Gastrocnemius medialis (tissue), 4 donors: ENCODE results near the gene GPR173. TPM values are rescaled to one million over a fixed set of nuclear protein-coding genes. Genes with fewer than 3 reads are reported as not detected.

Experiments used
- ATAC-seq, 2 donors: fragments of 150-250 bp; one replicate each; pipeline ENCODE4 v1.9.1; 2016
- DNase-seq, 2 donors: peaks; one replicate each; pipeline ENCODE4 v3.0.0-alpha.2; 2019
- H3K27ac ChIP-seq, 4 donors: fragments of 200-600 bp; sonication (generic); 1 replicate in 1 of 4; 2 replicates in 3 of 4; pipeline ENCODE4 v1.5.1; 2016 to 2018; ENCODE audit warnings: mild to moderate bottlenecking in 2 of 4, moderate library complexity in 1 of 4
- H3K27me3 ChIP-seq, 3 donors: fragments of 200-600 bp; sonication (generic) in 2 of 3; 1 replicate in 1 of 3; 2 replicates in 2 of 3; pipeline versions ENCODE4 v1.5.1 to v1.6.0; 2016 to 2019; ENCODE audit warnings: mild to moderate bottlenecking in 1 of 3, moderate library complexity in 1 of 3
- H3K36me3 ChIP-seq, 2 donors: fragments of 200-600 bp; sonication (generic) in 1 of 2; one replicate each; pipeline ENCODE4 v1.5.1; 2017 to 2018
- H3K4me1 ChIP-seq, 2 donors: fragments of 200-600 bp; sonication (generic) in 1 of 2; one replicate each; pipeline ENCODE4 v1.5.1; 2016 to 2017; ENCODE audit warnings: mild to moderate bottlenecking in 2 of 2
- H3K4me3 ChIP-seq, 4 donors: fragments of 200-600 bp; sonication (generic) in 3 of 4; 1 replicate in 1 of 4; 2 replicates in 3 of 4; pipeline ENCODE4 v1.5.1; 2016 to 2019; ENCODE audit warnings: mild to moderate bottlenecking in 2 of 4
- H3K9me3 ChIP-seq, 3 donors: fragments of 200-600 bp; sonication (generic) in 2 of 3; 1 replicate in 1 of 3; 2 replicates in 2 of 3; pipeline ENCODE4 v1.5.1; 2016 to 2019
- CTCF ChIP-seq, 5 experiments: fragments of 450-650 bp in 3 of 5; fragments of 200-600 bp in 2 of 5; sonication (generic) in 2 of 5; IDR thresholded peaks in 4 of 5; conservative IDR thresholded peaks in 1 of 5; 1 replicate in 4 of 5; 2 replicates in 1 of 5; pipeline ENCODE4 v1.5.1; 2016 to 2019; ENCODE audit warnings: antibody characterized with exemption in 5 of 5, mild to moderate bottlenecking in 3 of 5, moderate library complexity in 3 of 5
- POLR2A ChIP-seq, 2 donors: fragments of 450-650 bp; IDR thresholded peaks; one replicate each; pipeline ENCODE4 v1.6.1; 2017; ENCODE audit warnings: antibody characterized with exemption in 2 of 2, mild to moderate bottlenecking in 2 of 2, moderate library complexity in 2 of 2
- in situ Hi-C, 4 donors: fragments of 200-750 bp; cut with MboI; loops; one replicate each; pipeline versions ENCODE4 v1.15.0 to v1.8.0; 2017; ENCODE audit warnings: low sequenced_read_pairs in 4 of 4
- intact Hi-C: fragments of 100-400 bp; cut with DNase I; formaldehyde crosslinking; loops from one replicate; pipeline ENCODE4 v1.15.1; 2023; ENCODE audit warnings: low total_unique reads
- total RNA-seq, 4 donors: library from RNA; depleted of rRNA; stranded (reverse); fragments of >200 nt; gene quantifications; one replicate each; pipeline versions ENCODE4 v1.1.0 to v1.2.3, GENCODE V29; 2016

The GPR173 gene
- total RNA-seq, 4 donors from 2014 or later, result 0.07 to 0.31 (median 0.10) TPM; not detected in 1

- Histone ChIP-seq H3K4me1 (peaks cover 0 to 8% of the 10 kb centered on the region in 2 donors), H3K9me3 (no peaks in the 10 kb centered on the region), H3K4me3 (peak within 1 kb of the TSS; percentile 72 to 84 (median 75)), H3K36me3 (no peaks in the 10 kb centered on the region), H3K27ac (peak within 1 kb of the TSS; percentile 83 to 91 (median 89)), H3K27me3 (no peaks in the 10 kb centered on the region)
- ATAC-seq, result peak; percentile 93
- peak in 1 of 5 experiments; percentile 7 for TF ChIP-seq CTCF (IDR thresholded peaks at IDR 0.05 in 4 of 5, conservative IDR thresholded peaks at IDR 0.05 in 1 of 5)
- peak; percentile 94 to 98 for TF ChIP-seq POLR2A (IDR thresholded peaks at IDR 0.05)
- in situ Hi-C loops (loop anchor here in 1 of 4 donors (25.0 kb wide), 1 partner anchor 130 kb away; no protein-coding TSS in a partner anchor), intact Hi-C loops (loop anchor here (5.0 kb wide), 1 partner anchor 80 kb away; no protein-coding TSS in a partner anchor)
- peak; percentile 94 to 95 for DNase-seq
Measured at GRCh38 chrX:53081925-53082772, 33.6 kb downstream of the GPR173 start, which contains the start of gene TSPYL2. Gene TSPYL2 (plus strand): TSS chrX:53082367. CDS start chrX:53082499, 132 bp downstream.

GRCh38 chrX:53082773-53083616 lies 34.4 kb downstream of the GPR173 start:
- TF ChIP-seq POLR2A (IDR thresholded peaks at IDR 0.05) (no peak), CTCF (IDR thresholded peaks at IDR 0.05 in 4 of 5, conservative IDR thresholded peaks at IDR 0.05 in 1 of 5) (no peak)
- Histone ChIP-seq H3K36me3 (no peaks in the 10 kb centered on the region), H3K4me3 (peak overlapping the region; percentile 72 to 84 (median 75)), H3K27ac (peak overlapping the region; percentile 83 to 91 (median 89)), H3K4me1 (peaks cover 0 to 8% of the 10 kb centered on the region in 2 donors), H3K27me3 (no peaks in the 10 kb centered on the region), H3K9me3 (no peaks in the 10 kb centered on the region)
- no peak for DNase-seq
- no peak for ATAC-seq
- intact Hi-C loops, result loop anchor here (5.0 kb wide), 1 partner anchor 79 kb away; no protein-coding TSS in a partner anchor
- in situ Hi-C loops, result loop anchor here in 1 of 4 donors (25.0 kb wide), 1 partner anchor 129 kb away; no protein-coding TSS in a partner anchor

- in situ Hi-C loops, result loop anchor here in 1 of 4 donors (25.0 kb wide), 1 partner anchor 128 kb away; no protein-coding TSS in a partner anchor
- peak overlapping the region in 3 of 4 donors; percentile 83 to 91 (median 91) for H3K27ac ChIP-seq
- peak overlapping the region in 3 of 4 donors; percentile 74 to 84 (median 76) for H3K4me3 ChIP-seq
Measured at GRCh38 chrX:53084043-53084570, 35.5 kb downstream of the GPR173 start.

More at GRCh38 chrX:53084043-53084570, 35.5 kb downstream of the GPR173 start:
- peaks cover 0 to 10% of the 10 kb centered on the region in 2 donors for H3K4me1 ChIP-seq
- DNase-seq (no peak), ATAC-seq (no peak)
- no peaks in the 10 kb centered on the region for H3K36me3 ChIP-seq
- TF ChIP-seq CTCF (IDR thresholded peaks at IDR 0.05 in 4 of 5, conservative IDR thresholded peaks at IDR 0.05 in 1 of 5), result no peak
- TF ChIP-seq POLR2A (IDR thresholded peaks at IDR 0.05), result no peak
- intact Hi-C loops, result loop anchor here (5.0 kb wide), 1 partner anchor 78 kb away; no protein-coding TSS in a partner anchor
- no peaks in the 10 kb centered on the region for H3K27me3 ChIP-seq
- no peaks in the 10 kb centered on the region for H3K9me3 ChIP-seq
